Osteoblast (primary cell): ENCODE results near the gene GAB2. TPM values are rescaled to one million over a fixed set of nuclear protein-coding genes. Genes with fewer than 3 reads are reported as not detected.

Experiments
- DNase-seq: peaks from one replicate; pipeline ENCODE4 v3.0.0; 2011; ENCODE audit warnings: low spot score, mixed read lengths; ENCODE audit not compliant: insufficient read length; ENCODE audit errors: missing footprints
- H2AFZ ChIP-seq: 2 replicates; pipeline ENCODE4 v1.6.0; 2011; ENCODE audit warnings: mild to moderate bottlenecking, low read length
- H3K27ac ChIP-seq: 2 replicates; pipeline ENCODE4 v1.5.1; 2011; ENCODE audit warnings: mild to moderate bottlenecking, low read depth, low read length, moderate library complexity
- H3K27me3 ChIP-seq: 2 replicates; pipeline ENCODE4 v1.6.0; 2012; ENCODE audit warnings: mild to moderate bottlenecking, control low read depth, inconsistent platforms, low read length, moderate library complexity; ENCODE audit not compliant: insufficient read depth
- H3K36me3 ChIP-seq: 2 replicates; pipeline ENCODE4 v1.5.1; 2011; ENCODE audit warnings: mild to moderate bottlenecking, low read length, control low read depth, moderate library complexity; ENCODE audit not compliant: insufficient read depth
- H3K4me1 ChIP-seq: 2 replicates; pipeline ENCODE4 v1.5.1; 2011; ENCODE audit warnings: mild to moderate bottlenecking, low read length, control low read depth, moderate library complexity; ENCODE audit not compliant: insufficient read depth
- H3K4me2 ChIP-seq: 2 replicates; pipeline ENCODE4 v1.6.0; 2011; ENCODE audit warnings: mild to moderate bottlenecking, low read length; ENCODE audit not compliant: insufficient read depth
- H3K4me3 ChIP-seq: fragments of 200-600 bp; sonication (generic); 3 replicates; pipeline ENCODE4 v1.5.1; 2012; ENCODE audit warnings: mild to moderate bottlenecking, low read length, inconsistent platforms; ENCODE audit not compliant: insufficient read depth
- H3K79me2 ChIP-seq: 2 replicates; pipeline ENCODE4 v1.6.0; 2012; ENCODE audit warnings: mild to moderate bottlenecking, low read length, control low read depth, inconsistent platforms; ENCODE audit not compliant: insufficient read depth
- H3K9me3 ChIP-seq: 2 replicates; pipeline ENCODE4 v1.5.1; 2011; ENCODE audit warnings: low read depth, low read length, control low read depth
- H4K20me1 ChIP-seq: 2 replicates; pipeline ENCODE4 v1.6.0; 2012; ENCODE audit warnings: mild to moderate bottlenecking, low read length, control low read depth; ENCODE audit not compliant: insufficient read depth
- CTCF ChIP-seq: IDR thresholded peaks from 2 replicates; pipeline ENCODE4 v1.5.1; 2011; ENCODE audit warnings: mild to moderate bottlenecking, low read depth, low read length, moderate library complexity; ENCODE audit errors: extremely low read depth
- total RNA-seq: library from RNA; depleted of rRNA; stranded (reverse); fragments of >200 nt; gene quantifications from 2 replicates; pipeline ENCODE4 v1.2.3, GENCODE V29; 2012

The GAB2 gene
- total RNA-seq, 1 donor = 18.5 TPM

DNA sequence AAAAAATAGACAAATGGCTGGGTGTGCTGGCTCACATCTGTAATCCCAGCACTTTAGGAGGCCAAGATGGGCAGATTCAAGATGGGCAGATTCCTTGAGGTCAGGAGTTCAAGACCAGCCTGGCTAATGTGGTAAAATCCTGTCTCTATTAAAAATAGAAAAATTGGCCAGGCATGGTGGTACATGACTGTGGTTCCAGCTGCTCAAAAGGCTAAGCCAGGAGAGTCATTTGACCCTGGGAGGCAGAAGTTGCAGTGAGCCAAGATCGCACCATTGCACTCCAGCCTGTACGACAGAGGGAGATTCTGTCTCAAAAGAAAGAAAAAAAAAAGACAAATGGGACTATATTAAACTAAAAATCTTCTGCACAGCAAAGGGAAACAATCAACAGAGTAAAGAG, 173.5 kb downstream of the GAB2 start:
- no peaks in the 10 kb centered on the region for H3K27me3 ChIP-seq
- no peak overlapping the region for H3K27ac ChIP-seq
- TF ChIP-seq CTCF = no peak
- H3K36me3 ChIP-seq = no peaks in the 10 kb centered on the region
- H2AFZ ChIP-seq = no peak overlapping the region
- no peak overlapping the region for H3K4me3 ChIP-seq
- H3K9me3 ChIP-seq = peaks cover 2% of the 10 kb centered on the region
- peaks cover 13% of the 10 kb centered on the region for H3K4me1 ChIP-seq
- peaks cover 3% of the 10 kb centered on the region for H4K20me1 ChIP-seq
- DNase-seq = no peak
- H3K4me2 ChIP-seq = peak overlapping the region; percentile 37
- no peaks in the 10 kb centered on the region for H3K79me2 ChIP-seq

DNA sequence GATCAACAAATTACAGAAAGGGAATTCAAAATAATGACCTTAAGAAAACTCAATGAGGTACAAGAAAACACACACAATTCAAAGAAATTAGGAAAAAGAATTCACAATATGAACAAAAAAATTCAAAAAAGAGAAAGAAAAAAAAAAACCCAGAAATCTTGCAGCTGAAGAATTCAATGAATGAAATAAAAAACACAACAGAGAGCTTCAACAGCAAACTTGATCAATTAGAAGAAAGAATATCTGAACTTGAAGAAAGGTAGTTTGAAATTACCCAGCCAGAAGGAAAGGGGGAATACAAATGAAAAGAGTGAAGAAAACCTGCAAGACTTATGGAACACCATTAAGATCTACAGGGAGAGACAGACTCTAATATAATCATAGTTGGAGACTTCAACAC, 176.1 kb downstream of the GAB2 start:
- DNase-seq = no peak
- H3K4me1 ChIP-seq = peaks cover 13% of the 10 kb centered on the region
- no peak overlapping the region for H3K4me3 ChIP-seq
- no peak overlapping the region for H3K27ac ChIP-seq
- peaks cover 3% of the 10 kb centered on the region for H4K20me1 ChIP-seq
- no peak overlapping the region for H3K4me2 ChIP-seq
- no peaks in the 10 kb centered on the region for H3K27me3 ChIP-seq
- no peaks in the 10 kb centered on the region for H3K36me3 ChIP-seq
- peaks cover 2% of the 10 kb centered on the region for H3K9me3 ChIP-seq
- H2AFZ ChIP-seq = no peak overlapping the region
- no peak for TF ChIP-seq CTCF
- no peaks in the 10 kb centered on the region for H3K79me2 ChIP-seq

- no peak overlapping the region for H3K27ac ChIP-seq
- no peaks in the 10 kb centered on the region for H3K36me3 ChIP-seq
- H3K9me3 ChIP-seq = peaks cover 2% of the 10 kb centered on the region
- no peak overlapping the region for H2AFZ ChIP-seq
- no peak for TF ChIP-seq CTCF
- no peak for DNase-seq
- no peak overlapping the region for H3K4me3 ChIP-seq
- H3K4me1 ChIP-seq = peaks cover 10% of the 10 kb centered on the region
- no peaks in the 10 kb centered on the region for H3K79me2 ChIP-seq
- H4K20me1 ChIP-seq = peaks cover 3% of the 10 kb centered on the region
- no peaks in the 10 kb centered on the region for H3K27me3 ChIP-seq
- no peak overlapping the region for H3K4me2 ChIP-seq
These were observed 177.8 kb downstream of the GAB2 start for GRCh38 chr11:78239781-78240180.

- H3K27me3 ChIP-seq = no peaks in the 10 kb centered on the region
- no peak overlapping the region for H3K4me3 ChIP-seq
- peaks cover 2% of the 10 kb centered on the region for H3K4me1 ChIP-seq
- no peak overlapping the region for H2AFZ ChIP-seq
- H3K9me3 ChIP-seq = peaks cover 2% of the 10 kb centered on the region
- peaks cover 3% of the 10 kb centered on the region for H4K20me1 ChIP-seq
- H3K27ac ChIP-seq = no peak overlapping the region
- no peaks in the 10 kb centered on the region for H3K79me2 ChIP-seq
- no peak for DNase-seq
- no peaks in the 10 kb centered on the region for H3K36me3 ChIP-seq
- no peak for TF ChIP-seq CTCF
- no peak overlapping the region for H3K4me2 ChIP-seq
These were observed 180.2 kb downstream of the GAB2 start for GRCh38 chr11:78237293-78238046.
